Neural progenitor cell (in vitro differentiated cells): ENCODE results near the gene RAD1.

Source experiments
- CTCF ChIP-seq: fragments of 200-600 bp; sonication (generic); IDR thresholded peaks from 2 replicates; pipeline ENCODE4 v1.5.1; 2017; ENCODE audit warnings: antibody characterized with exemption, mild to moderate bottlenecking
- EZH2 ChIP-seq: fragments of 200-600 bp; sonication (generic); IDR thresholded peaks from 2 replicates; pipeline ENCODE4 v1.6.1; 2017; ENCODE audit warnings: antibody characterized with exemption, mild to moderate bottlenecking, moderate library complexity
- EZH2phosphoT487 ChIP-seq: fragments of 200-600 bp; sonication (generic); IDR thresholded peaks from 2 replicates; pipeline ENCODE4 v1.6.1; 2017; ENCODE audit warnings: antibody characterized with exemption

GRCh38 chr5:34941936-34942335 is 26.6 kb upstream of the RAD1 start:
- TF ChIP-seq CTCF = no peak
- TF ChIP-seq EZH2phosphoT487 = no peak
- TF ChIP-seq EZH2 = no peak
